HEK293T (cell line): ENCODE data around the gene TMSB4X.

Source experiments
- ELF4 ChIP-seq: fragments of 450-650 bp; IDR thresholded peaks from 2 replicates; pipeline ENCODE4 v1.6.1; 2017; ENCODE audit warnings: antibody characterized with exemption
- FOXA1 ChIP-seq: fragments of 450-650 bp; IDR thresholded peaks from 2 replicates; pipeline ENCODE4 v1.6.1; 2016; ENCODE audit warnings: mild to moderate bottlenecking
- FOXK2 ChIP-seq: fragments of 450-650 bp; IDR thresholded peaks from 2 replicates; pipeline ENCODE4 v1.6.1; 2016; ENCODE audit warnings: mild to moderate bottlenecking
- FOXM1 ChIP-seq: fragments of 450-650 bp; IDR thresholded peaks from 2 replicates; pipeline ENCODE4 v1.6.1; 2017; ENCODE audit warnings: mild to moderate bottlenecking, borderline replicate concordance
- NFRKB ChIP-seq: fragments of 450-650 bp; IDR thresholded peaks from 2 replicates; pipeline ENCODE4 v1.6.1; 2016; ENCODE audit warnings: mild to moderate bottlenecking, moderate library complexity
- PKNOX1 ChIP-seq: fragments of 450-650 bp; IDR thresholded peaks from 2 replicates; pipeline ENCODE4 v1.6.1; 2016
- SP1 ChIP-seq: fragments of 450-650 bp; IDR thresholded peaks from 2 replicates; pipeline ENCODE4 v1.6.1; 2017
- SUZ12 ChIP-seq: fragments of 450-650 bp; IDR thresholded peaks from 2 replicates; pipeline ENCODE4 v1.6.1; 2016; ENCODE audit warnings: mild to moderate bottlenecking

GRCh38 chrX:12966151-12966550 is 8.8 kb upstream of the TMSB4X start:
- TF ChIP-seq NFRKB (no peak), FOXM1 (no peak), SP1 (no peak), ELF4 (no peak), SUZ12 (no peak), FOXA1 (no peak), PKNOX1 (no peak), FOXK2 (no peak)
